SK-N-SH (cell line): ENCODE measurements around the gene NUMB.

Source experiments
- EP300 ChIP-seq, 2 experiments: IDR thresholded peaks; 2 replicates each; pipeline versions ENCODE4 v1.4.0 to v1.6.1; 2012; ENCODE audit warnings: borderline replicate concordance in 1 of 2, low read depth in 1 of 2, low read length in 1 of 2
- EZH2phosphoT487 ChIP-seq: fragments of 200-600 bp; sonication (generic); IDR thresholded peaks from 2 replicates; pipeline ENCODE4 v1.6.1; 2017; ENCODE audit warnings: low read depth, mixed run types, mild to moderate bottlenecking, antibody characterized with exemption, moderate library complexity, borderline replicate concordance
- FOXJ3 ChIP-seq: sonication (generic); formaldehyde crosslinking; IDR thresholded peaks from 2 replicates; pipeline ENCODE4 v1.5.1; 2020; ENCODE audit warnings: mild to moderate bottlenecking, missing genetic modification reagents
- GATA2 ChIP-seq: sonication (generic); formaldehyde crosslinking; IDR thresholded peaks from 2 replicates; pipeline ENCODE4 v1.5.0; 2020; ENCODE audit warnings: mild to moderate bottlenecking, missing genetic modification reagents
- JUND ChIP-seq: IDR thresholded peaks from 2 replicates; pipeline ENCODE4 v1.4.0; 2012
- NFIC ChIP-seq: IDR thresholded peaks from 2 replicates; pipeline ENCODE4 v1.4.0; 2012; ENCODE audit warnings: borderline replicate concordance
- NRF1 ChIP-seq: IDR thresholded peaks from 2 replicates; pipeline ENCODE4 v1.6.1; 2012; ENCODE audit warnings: low read depth, mild to moderate bottlenecking, low read length
- POLR2AphosphoS5 ChIP-seq: IDR thresholded peaks from 2 replicates; pipeline ENCODE4 v1.6.1; 2012; ENCODE audit warnings: low read depth, low read length
- RAD21 ChIP-seq: IDR thresholded peaks from 2 replicates; pipeline ENCODE4 v1.6.1; 2012; ENCODE audit warnings: mild to moderate bottlenecking, low read length
- SMC3 ChIP-seq: IDR thresholded peaks from 2 replicates; pipeline ENCODE4 v1.6.1; 2012; ENCODE audit warnings: low read depth, low read length, improper control_type of control experiment
- TEAD4 ChIP-seq: IDR thresholded peaks from 2 replicates; pipeline ENCODE4 v1.4.0; 2012; ENCODE audit warnings: mild to moderate bottlenecking, borderline replicate concordance; ENCODE audit not compliant: insufficient read depth
- TF ChIP-seq, protein P1 (sequence below): fragments of 150-350 bp; IDR thresholded peaks from 2 replicates; pipeline ENCODE4 v1.6.1; 2017; ENCODE audit warnings: antibody characterized with exemption, low read length, low read depth, borderline replicate concordance
- TF ChIP-seq, protein P2 (sequence below): fragments of 200-600 bp; sonication (generic); IDR thresholded peaks from 2 replicates; pipeline ENCODE4 v1.6.1; 2017; ENCODE audit warnings: antibody characterized with exemption, mild to moderate bottlenecking, moderate library complexity
- TF ChIP-seq, protein P3 (sequence below): fragments of 150-350 bp; IDR thresholded peaks from 2 replicates; pipeline ENCODE4 v1.6.1; 2016; ENCODE audit warnings: mild to moderate bottlenecking, low read depth, low read length

DNA sequence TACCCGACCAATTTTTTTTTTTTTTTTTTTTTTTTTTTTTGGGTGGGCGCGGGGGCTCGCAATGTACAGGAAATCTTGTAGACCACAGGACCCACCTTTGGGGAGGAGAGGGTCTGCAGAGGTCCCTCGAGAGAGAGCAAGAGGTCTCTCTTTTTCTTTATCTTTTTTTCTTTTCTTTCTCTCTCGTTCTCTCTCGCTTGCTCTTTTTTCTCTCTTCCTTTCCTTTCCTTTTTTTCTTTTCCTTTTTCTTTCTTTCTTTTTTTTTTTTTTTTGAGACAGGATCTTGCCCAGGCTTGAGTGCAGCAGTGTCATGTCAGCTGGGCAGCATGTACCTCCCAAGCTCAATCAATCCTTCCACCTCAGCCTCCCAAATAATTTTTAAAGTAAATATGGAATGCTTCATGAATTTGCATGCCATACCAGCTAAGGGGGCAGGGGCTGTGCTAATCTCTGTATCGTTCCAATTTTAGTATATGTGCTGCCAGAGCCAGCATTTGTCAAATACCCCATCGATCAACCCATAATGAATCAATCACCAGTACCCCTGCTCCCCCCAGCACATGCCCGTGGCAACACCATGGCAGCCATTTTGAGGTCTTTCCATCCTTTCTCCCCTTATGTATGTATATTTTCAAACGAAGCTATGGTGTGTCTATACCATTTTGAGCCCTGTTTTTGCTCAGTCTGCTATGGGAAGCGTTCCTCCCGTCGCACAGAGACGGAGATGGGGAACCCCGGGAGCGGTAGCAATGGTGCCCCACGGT is 211.8 kb downstream of the NUMB start:
- TF ChIP-seq JUND: no peak
- TF ChIP-seq, protein P1, sequence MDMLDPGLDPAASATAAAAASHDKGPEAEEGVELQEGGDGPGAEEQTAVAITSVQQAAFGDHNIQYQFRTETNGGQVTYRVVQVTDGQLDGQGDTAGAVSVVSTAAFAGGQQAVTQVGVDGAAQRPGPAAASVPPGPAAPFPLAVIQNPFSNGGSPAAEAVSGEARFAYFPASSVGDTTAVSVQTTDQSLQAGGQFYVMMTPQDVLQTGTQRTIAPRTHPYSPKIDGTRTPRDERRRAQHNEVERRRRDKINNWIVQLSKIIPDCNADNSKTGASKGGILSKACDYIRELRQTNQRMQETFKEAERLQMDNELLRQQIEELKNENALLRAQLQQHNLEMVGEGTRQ: no peak
- no peak for TF ChIP-seq EZH2phosphoT487
- TF ChIP-seq NRF1: no peak
- no peak for TF ChIP-seq POLR2AphosphoS5
- TF ChIP-seq NFIC: no peak
- no peak for TF ChIP-seq RAD21
- TF ChIP-seq, protein P2, sequence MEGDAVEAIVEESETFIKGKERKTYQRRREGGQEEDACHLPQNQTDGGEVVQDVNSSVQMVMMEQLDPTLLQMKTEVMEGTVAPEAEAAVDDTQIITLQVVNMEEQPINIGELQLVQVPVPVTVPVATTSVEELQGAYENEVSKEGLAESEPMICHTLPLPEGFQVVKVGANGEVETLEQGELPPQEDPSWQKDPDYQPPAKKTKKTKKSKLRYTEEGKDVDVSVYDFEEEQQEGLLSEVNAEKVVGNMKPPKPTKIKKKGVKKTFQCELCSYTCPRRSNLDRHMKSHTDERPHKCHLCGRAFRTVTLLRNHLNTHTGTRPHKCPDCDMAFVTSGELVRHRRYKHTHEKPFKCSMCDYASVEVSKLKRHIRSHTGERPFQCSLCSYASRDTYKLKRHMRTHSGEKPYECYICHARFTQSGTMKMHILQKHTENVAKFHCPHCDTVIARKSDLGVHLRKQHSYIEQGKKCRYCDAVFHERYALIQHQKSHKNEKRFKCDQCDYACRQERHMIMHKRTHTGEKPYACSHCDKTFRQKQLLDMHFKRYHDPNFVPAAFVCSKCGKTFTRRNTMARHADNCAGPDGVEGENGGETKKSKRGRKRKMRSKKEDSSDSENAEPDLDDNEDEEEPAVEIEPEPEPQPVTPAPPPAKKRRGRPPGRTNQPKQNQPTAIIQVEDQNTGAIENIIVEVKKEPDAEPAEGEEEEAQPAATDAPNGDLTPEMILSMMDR: no peak
- TF ChIP-seq EP300 (IDR thresholded peaks at IDR 0.05; ENCODE audit: borderline replicate concordance in 1 of 2, low read depth in 1 of 2, low read length in 1 of 2): no peak
- TF ChIP-seq SMC3: no peak
- no peak for TF ChIP-seq GATA2 (CRISPR knock-in tag)
- TF ChIP-seq, protein P3, sequence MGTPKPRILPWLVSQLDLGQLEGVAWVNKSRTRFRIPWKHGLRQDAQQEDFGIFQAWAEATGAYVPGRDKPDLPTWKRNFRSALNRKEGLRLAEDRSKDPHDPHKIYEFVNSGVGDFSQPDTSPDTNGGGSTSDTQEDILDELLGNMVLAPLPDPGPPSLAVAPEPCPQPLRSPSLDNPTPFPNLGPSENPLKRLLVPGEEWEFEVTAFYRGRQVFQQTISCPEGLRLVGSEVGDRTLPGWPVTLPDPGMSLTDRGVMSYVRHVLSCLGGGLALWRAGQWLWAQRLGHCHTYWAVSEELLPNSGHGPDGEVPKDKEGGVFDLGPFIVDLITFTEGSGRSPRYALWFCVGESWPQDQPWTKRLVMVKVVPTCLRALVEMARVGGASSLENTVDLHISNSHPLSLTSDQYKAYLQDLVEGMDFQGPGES: no peak
- no peak for TF ChIP-seq FOXJ3 (CRISPR knock-in tag)
- TF ChIP-seq TEAD4: no peak
